Activated CD8-positive, alpha-beta memory T cell treated with anti-CD3 and anti-CD28 coated beads, Interleukin-2, amount 50 U/mL, for 24 hours (primary cell): Measurements from ENCODE around the gene SARS2.
"Not testable (repeated sequence)": the region's sequence is repeated elsewhere in the genome, so short reads cannot be mapped to it uniquely, and the experiment has no call there.

Experiments used
- DNase-seq: peaks from one replicate; pipeline ENCODE4 v3.0.0-alpha.2; 2020; ENCODE audit errors: extremely low read depth

The SARS2 gene

DNA sequence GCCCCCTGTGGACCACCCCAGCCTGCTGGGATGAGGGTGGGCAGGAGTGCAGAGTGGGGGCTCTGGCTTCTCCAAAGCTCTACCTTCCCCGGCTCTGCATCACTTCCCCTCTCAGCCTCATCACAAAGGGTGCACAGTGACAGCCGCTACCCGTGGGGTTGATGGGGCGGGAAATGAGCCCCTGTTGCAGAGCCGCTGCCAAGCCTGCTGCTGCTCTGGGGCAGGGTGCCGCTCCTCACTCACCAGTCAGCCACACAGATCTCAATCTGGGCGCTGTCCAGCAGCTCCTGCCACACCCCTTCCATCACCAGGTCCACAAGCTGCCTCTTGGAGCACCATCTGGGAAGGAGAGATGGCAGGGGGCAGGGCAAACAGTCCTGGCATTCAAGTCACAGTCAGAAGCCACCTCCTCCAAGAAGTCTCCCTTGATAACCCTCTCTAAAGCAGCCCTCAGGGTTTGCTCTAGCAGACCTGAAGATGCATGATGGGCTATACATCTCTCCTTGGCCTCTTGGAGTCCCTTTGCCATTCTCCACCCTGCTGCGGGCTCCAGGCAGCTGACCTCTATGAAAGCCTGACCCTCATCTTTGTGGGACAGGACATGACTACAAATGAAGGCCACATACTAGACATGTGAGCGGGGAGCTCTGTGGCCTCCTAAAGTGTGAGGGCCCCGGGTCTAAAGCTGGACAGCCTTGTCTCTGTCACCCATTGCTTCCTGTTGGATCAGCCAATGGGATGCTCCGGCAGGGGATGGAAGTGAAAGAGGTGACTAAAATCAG is 15.9 kb upstream of the SARS2 start:
- DNase-seq, result no peak

DNA sequence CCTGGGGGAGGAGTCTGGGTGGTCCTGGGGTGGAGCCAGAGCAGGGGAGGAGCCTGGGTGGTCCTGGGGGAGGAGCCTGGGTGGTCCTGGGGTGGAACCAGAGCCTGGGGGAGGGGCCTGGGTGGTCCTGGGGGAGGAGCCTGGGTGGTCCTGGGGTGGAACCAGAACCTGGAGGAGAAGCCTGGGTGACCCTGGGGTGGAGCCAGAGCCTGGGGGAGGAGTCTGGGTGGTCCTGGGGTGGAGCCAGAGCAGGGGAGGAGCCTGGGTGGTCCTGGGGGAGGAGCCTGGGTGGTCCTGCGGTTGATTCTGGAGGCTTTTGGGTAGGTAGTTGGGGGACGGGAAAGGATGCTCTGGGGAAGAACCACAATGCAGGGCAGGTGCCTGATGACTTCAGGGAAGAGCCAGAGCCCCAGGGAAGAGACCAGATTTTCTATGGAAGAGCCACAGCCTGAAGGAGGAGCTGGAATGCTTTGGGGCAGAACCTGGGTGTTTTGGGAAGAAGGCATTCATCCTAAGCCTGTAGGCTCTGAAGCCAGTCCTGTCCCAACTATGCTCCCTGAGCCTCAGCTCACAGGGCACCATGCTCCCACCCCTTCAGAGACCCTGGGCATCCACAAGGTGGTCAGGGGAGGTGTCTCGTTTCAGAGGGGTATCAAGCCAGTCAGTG is 15.1 kb upstream of the SARS2 start:
- DNase-seq, result no peak

DNA sequence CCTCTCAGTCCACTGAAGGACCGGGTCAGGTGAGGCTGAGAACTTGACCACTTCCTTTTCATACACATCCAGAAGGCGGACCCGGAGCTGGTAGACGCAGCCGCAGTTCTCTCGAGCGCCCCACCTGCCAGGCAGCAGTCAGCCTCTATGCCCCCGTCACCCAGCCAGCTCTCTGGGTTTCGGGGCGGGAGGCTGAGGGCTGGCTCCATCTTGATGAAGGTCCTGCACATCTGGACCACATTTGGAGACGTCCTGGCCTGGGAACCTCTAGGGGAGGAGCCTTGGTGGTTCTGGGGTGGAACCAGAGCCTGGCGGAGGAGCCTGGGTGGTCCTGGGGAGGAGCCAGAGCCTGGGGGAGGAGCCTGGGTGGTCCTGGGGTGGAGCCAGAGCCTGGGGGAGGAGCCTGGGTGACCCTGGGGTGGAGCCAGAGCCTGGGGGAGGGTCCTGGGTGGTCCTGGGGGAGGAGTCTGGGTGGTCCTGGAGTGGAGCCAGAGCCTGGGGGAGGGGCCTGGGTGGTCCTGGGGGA is 14.5 kb upstream of the SARS2 start:
- no peak for DNase-seq

DNA sequence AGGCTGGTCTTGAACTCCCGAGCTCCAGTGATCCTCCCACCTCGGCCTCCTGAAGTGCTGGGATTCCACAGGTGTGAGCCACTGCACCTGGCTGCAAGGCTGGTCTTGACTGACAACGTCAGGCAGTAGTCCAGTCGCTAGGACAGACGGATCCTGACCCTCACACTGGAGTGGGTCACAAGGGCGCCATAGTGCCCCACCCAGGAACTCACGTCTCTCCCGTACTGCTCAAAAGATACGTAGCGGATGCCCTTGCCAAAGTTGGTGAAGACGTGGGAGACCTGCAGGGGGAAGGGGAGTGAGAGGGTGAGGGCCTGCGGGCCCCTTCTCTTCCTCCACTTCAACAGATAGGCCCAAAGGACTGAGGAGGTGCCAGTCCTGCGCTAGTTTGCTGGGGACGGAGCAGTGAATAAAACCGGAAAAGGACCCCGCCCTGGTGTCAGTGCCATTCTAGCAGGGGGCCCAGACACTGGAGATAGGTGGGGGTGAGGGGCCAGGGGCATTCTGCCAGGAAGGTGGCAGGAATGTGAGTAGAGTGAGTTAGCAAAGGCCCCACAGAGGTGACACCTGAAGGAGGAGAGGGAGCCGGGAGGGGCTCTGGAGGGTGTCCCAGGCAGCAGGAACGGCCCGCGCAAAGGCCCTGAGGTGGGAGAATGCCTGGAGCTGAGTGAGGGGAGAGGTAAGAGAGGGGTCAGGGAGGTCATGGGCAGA is 12.1 kb upstream of the SARS2 start:
- no peak for DNase-seq

DNA sequence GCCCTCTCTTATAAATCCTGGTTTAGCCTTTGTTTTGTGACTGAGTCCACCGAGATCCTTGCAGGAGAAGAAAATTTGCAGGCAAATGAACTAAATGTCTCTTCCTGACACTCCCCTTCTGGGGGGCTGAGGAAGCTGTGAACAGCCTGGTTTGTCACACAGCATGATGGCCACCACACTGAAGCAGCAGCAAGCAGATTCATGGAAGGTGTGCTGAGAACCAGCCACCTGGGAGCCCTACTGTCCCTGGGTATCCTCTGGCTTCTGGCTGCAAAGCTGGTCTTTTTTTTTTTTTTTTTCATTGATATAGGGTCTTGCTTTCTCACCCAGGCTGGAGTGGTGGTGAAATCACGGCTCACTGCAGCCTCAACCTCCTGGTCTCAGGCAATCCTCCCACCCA is 11.4 kb upstream of the SARS2 start:
- no peak for DNase-seq

DNA sequence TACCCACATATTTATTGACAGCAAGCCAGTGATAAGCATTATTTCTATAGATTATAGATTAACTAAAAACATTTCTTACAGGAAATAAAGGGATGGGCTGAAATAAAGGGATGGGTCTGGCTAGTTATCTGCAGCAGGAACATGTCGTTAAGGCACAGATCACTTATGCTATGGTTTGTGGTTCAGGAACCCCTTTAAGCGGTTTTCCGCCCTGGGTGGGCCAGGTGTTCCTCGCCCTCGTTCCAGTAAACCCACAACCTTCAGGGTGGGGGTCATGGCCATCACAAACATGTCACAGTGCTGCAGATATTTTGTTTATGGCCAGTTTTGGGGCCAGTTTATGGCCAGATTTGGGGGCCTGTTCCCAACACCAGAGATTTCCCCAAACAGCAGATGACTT is 10.9 kb upstream of the SARS2 start:
- DNase-seq, result not testable (repeated sequence)

DNA sequence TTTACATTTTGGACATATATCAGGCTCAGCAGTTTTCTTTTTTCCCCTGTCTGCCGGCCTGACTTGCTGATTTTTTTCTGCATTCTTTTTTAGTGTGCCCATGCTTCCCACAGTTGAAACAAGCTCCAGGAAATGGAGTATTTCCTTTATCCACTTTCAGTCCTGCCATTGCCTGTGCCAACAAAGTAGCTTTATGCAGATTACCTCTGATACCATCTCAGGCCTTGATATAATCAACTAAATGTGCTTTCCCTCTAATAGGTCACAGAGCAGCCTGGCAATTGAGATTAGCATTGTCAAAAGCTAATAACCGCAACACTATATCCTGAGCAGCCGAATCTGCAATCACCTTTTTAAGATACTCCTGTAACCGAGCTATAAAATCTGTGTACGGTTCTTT is 9.4 kb upstream of the SARS2 start:
- DNase-seq, result no peak

DNA sequence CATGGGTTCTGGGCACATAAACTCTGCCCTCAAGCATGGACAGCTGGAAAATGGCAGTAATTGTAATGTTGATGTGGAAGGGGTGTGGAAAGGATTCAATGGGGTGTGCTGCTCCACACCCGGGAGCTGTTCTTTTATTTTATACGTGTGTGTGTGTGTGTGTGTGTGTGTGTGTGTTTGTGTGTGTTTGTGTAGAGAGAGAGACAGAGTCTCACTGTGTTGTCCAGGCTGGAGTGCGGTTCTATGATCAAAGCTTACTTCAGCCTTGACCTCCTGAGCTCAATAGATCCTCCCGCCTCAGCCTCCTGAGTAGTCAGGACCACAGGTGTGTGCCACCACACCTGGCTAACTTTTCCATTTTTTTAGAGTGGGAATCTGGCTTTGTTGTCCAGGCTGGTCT is 3.0 kb upstream of the SARS2 start:
- DNase-seq, result no peak

DNA sequence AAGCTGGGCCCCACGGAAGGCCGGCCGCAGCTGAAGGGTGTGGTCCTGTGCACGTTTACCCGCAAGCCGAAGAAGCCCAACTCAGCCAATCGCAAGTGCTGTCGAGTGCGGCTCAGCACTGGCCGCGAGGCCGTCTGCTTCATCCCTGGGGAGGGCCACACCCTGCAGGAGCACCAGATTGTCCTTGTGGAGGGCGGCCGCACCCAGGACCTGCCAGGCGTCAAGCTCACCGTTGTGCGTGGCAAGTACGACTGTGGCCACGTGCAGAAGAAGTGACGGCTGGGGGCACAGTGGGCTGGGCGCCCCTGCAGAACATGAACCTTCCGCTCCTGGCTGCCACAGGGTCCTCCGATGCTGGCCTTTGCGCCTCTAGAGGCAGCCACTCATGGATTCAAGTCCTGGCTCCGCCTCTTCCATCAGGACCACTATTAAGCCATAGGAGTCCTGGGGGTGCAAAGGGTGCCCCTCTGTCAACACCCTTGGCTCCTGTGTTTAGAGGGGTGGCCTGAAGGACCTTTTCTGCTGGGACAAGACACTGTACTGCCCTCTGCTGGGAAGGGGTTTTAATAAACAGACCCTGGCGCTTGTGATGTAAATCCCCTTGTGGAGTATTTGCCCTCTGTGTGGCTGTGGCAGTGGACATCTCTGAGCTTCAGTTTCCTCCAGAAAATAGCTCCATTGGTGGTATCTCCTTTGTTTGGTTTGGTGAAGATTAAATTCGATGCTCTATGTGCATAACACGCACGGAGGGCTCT is 2.0 kb upstream of the SARS2 start:
- DNase-seq, result no peak

DNA sequence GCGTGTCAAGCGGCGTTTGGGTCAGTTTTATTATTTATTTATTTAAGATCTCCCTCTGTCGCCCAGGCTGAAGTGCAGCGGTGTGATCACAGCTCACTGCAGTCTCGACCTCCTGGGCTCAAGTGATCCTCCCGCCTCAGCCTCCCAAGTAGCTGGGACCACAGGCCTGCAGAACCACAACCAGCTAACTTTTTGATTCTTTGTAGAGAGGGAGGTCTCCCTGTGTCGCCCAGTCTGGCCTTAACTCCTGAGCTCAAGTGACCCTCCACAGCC is 894 bp upstream of the SARS2 start:
- DNase-seq, result no peak

DNA sequence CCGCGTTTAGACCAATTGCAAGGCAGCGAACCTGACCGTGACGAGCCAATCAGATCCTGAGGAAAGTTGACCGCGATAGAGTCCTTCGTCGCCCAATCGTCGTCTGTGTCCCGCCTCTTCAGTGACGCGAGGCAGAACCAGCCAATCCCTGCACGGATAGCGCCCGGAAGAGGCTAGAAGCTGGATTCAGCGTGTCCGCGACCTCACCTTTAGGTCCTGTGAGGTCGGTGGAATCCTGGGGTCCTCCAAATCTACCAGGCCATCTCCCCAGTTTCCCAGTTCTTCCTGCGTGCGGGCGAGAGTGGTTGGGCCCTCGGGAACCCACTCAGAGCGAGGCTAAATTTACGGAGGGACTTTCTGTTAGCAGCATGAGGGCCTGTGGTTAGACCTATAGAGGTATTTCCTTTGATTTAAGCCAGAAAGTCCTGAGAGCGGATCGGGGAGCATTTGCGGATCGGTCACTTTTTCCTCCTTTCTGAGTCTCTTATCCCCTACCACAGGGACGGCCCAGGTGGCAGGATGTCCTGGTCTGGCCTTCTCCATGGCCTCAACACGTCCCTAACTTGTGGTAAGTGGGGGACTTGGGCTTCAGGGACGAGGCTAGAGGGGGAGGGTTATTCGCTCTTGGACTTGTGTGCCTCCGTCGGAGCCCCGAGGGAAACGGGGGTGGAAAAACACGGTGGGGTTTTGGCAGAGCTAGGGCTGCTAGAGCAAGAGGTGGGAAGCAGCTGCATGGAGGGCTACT is 385 bp upstream of the SARS2 start, which contains the start of gene MRPS12:
TSS of gene MRPS12 (plus strand) at position 169 of the 745 bp plus-strand sequence. CDS start at position 520, 351 bp downstream.
- DNase-seq, result peak; percentile 94

DNA sequence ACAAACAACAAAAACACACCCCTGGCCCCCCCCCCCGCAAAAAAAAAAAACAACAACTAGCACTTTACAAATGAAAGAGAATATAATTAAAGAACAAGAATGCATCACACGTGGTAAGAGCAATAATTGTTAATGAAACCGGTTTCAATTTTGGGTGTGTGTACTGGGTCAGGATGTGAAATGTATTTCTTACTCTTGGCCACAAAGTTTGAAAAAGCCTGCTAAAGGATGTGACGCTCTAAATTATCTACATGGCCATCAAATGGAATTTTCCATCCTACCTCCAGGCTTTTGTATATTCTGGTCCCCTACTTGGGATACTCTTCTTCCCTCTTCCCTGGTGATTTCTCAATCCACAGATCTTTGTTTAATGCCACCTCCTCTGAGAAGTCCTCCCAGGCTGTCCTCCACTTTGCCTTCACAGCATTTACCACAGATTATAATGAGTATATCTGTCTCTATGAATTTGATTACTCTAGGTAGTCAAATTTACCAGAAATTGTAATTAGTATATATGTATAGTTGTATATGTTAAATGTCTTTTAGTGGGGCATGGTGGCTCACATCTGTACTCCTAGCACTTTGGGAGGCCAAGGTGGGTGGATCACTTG is 2.1 kb downstream of the SARS2 start:
- no peak for DNase-seq

DNA sequence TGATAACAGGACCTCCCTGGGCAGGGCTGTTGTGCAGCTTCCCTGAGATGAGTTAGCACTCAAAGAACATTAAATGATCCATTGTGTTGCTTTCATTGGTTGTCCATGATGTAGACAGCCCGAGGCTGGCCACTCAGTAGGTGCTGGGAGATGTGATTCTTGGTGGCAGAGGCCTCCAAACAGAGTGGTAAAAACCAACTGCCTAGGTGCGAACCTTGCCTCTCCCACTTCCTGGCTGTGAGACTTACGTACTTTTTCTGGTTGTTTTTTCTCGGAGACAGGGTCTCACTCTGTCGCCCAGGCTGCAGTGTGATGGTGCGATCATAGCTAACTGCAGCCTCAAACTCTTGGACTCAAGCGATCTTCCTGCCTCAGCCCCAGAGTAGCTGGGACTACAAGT is 6.2 kb downstream of the SARS2 start:
- DNase-seq, result no peak

DNA sequence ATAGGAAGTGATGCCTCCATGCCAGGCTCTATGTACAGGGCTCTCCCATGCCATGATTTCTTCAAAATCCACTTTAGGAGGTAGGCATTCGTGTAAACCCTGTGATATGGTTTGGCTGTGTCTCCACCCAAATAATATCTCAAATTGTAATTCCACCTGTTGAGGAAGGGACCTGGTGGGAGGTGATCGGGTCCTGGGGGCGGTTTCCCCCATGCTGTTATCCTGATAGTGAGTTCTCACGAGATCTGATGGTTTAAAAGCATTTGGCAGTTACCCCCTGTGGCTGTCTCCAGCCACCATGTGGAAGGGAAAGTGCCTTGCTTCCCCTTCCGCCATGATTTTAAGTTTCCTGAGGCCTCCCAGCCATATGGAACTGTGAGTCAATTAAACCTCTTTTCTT is 8.1 kb downstream of the SARS2 start:
- no peak for DNase-seq

DNA sequence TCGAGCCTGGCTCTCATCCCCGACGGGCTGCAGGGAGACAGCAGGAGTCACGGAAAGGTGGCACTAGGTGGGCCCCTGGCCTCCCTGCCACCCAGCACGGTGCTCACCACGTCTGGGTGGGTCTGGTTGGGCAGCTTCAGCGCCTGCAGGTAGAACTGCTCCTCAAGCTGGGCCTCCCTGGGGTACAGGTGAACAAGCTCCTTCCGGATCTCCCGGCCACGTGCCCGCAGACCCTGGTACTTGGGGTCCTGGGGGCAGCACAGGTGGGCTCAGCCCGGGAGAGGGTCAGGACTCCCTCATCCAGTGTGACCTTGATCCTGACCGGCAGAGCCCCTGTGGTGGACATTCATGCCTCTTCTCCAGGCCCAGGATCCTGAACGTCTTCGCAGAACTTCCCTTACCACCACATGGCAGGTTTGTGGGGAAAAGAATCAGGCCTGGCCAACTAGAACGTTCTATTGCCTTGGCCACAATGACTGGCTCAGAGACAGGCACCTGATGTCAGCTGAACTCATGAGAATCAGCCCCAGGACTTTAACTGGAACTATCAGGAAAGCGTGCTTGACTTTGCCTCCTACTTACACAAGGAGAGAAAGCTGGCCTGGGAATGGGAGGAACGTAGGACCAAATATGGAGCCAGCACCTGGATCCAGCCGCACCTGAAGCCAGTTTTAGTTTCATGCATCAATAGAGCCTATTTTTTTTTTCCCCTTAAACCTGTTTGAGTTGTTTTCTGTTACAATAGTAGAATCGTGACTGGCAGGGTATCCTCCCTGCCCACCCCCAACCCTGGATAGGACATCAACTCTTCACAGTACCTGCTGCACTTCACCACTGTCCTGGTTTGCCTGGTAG is 8.9 kb downstream of the SARS2 start:
- no peak for DNase-seq

DNA sequence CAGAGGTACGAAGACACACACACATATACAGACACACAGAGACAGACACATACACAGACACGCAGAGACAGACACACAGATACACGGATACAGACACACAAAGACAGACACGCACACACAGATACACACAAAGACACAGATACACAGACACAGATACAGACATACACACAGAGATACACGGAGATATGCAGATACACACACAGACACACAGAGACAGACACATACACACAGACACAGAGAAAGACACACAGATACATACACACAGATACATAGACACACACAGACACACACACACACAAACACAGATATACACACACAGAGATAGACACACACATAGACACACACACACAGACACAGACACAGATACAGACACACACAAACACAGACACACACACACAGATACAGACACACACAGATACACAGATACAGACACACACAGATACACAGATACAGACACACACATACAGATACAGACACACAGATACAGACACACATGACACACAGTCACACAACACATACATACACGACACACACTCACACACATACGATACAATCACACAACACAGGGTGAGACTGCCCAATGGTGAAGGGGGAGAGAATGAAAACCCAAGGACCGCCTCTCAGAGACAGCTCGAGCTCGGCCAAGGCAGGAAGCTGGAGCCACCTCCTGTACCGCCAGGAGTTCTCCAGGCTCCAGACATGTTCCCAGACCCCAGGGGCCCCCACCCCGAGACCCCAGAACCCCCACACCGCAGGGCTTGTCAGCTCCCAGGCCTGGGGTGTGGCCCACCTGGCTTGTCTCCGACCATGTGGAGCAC is 9.8 kb downstream of the SARS2 start:
- no peak for DNase-seq

DNA sequence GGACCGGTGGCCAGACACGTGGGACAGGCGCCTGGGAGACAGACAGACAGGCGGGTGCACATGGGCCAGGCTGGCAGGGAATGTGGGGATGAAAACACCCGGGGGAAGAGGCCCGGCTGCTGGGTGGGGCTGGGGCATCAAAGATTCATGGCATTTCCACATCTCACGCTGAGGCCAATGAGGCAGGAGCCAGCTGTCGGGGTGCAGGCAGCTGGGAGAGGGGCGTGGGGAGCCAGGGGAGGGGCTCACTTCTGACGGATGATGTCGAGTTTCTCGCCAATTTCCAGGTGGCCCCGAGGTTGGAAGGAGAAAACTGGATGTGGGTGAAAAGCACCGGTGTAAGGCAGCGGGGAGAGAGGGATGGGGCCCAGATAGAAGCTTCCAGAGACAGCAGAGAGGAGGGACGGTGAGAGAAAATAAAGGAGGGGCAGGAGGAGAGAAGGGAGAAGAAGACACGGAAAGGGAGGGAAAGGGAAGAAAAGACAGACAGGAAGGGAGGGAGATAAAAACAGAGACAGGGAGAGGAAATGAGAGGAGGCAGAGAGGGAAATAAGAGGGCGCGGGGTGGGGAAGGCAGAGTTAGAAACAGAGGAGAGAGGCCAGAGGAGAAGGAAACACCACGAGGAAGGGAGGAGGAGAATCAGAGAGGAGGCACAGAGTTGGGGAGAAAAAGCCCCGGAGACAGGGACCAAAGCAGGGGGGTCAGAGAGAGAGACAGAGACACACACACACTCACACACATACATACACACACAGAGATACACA is 10.5 kb downstream of the SARS2 start:
- no peak for DNase-seq

DNA sequence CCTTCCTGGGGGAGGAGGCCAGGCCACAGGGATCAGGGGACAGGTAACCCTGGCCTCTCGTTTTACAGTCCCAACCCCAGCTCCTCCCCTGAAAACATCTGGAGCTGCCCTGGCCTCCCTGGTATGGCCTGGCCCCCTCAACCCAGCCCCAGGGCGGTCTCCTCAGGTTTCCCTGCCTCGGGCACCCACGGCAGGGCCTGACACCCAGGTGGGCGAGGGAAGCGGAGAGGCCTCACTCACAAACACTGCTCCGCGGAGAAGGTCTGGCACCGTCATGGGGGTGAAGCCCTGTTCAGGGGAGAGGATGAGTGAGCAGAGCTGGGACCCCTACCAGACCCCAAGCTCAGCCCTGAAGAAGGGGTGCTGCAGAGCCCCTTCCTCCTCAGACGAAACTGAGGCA is 12.0 kb downstream of the SARS2 start:
- no peak for DNase-seq
